HCEC 1CT (cell line): ENCODE data around the gene MRPL41.
A peak's percentile ranks its signal among the peaks of the same experiment; 100 is the strongest.
"Not testable (repeated sequence)": the region's sequence is repeated elsewhere in the genome, so short reads cannot be mapped to it uniquely, and the experiment has no call there.

Experiments used
- DNase-seq: peaks from one replicate; pipeline ENCODE4 v3.0.0-alpha.2; 2017

MRPL41 gene

DNA sequence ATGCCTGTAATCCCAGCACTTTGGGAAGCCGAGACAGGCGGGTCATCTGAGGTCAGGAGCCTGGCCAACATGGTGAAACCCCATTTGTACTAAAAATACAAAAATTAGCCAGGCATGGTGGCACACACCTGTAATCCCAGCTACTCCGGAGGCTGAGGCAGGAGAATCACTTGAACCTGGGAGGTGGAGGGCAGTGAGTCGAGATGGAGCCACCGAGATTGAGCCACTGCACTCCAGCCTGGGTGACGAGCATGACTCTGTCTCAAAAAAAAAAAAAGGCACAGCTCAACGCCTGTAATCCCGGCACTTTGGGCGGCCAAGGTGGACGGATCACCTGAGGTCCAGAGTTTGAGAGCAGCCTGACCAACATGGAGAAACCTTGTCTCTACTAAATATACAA lies 2.0 kb downstream of the MRPL41 start:
- DNase-seq, result not testable (repeated sequence)

DNA sequence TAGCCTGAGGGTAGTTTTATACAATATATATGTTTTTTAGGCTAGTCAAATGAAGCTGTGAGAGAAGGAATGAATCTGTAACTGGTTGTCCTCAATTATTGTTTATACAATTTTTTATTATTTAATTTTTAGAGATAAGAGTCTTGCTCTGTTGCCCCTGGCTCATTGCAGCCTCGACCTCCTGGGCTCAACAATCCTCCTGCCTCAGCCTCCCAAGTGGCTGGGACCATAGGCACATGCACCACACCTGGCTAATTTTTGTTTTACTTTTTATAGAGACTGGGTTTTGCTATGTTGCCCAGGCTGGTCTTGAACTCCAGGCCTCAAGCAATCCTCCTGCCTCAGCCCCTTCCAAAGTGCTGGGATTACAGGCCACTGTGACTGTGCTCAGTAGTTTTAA lies 2.7 kb downstream of the MRPL41 start:
- no peak for DNase-seq

DNA sequence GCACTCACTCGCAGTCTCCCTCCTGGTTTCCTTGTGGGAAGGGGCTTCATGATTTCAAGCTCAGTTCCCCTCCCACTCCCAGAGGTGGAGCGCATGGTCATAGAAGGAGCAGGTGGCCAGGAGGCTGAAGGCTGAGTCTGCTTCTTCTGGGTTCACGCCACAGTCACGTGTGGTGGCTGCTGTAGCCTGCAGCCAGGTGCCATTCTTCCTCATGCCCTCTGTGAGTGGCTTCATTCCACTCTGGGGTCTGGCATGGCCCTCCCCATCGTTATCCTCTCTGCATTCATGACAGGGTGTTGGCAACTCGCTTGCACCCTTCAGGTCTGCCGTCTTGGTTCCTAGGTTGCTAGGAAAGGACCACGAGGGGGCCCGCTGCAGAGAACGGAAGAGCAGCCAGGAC lies 3.5 kb downstream of the MRPL41 start:
- DNase-seq, result no peak

GRCh38 chr9:137556069-137556838 lies 4.6 kb downstream of the MRPL41 start:
- no peak for DNase-seq

GRCh38 chr9:137558127-137558526 lies 6.4 kb downstream of the MRPL41 start:
- no peak for DNase-seq

DNA sequence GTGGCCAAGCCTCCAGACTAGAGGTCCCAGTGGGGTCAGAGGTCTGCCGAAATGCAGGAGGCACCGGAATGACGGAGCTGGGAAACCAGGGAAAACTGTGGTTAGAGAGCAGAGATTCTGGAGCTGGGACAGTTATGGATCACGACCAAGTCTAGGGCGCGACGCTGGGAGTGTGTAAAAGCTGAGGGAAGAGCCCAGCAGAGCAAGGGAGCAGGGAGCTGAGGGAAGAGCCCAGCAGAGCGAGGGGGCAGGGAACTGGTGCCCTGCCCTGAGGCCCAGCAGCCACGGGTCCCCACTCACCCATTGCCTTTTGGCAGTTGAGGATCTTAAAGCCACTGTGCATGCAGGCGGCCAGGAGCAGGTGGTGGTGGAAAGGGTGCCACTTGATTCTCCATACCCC lies 12.5 kb downstream of the MRPL41 start:
- no peak for DNase-seq

DNA sequence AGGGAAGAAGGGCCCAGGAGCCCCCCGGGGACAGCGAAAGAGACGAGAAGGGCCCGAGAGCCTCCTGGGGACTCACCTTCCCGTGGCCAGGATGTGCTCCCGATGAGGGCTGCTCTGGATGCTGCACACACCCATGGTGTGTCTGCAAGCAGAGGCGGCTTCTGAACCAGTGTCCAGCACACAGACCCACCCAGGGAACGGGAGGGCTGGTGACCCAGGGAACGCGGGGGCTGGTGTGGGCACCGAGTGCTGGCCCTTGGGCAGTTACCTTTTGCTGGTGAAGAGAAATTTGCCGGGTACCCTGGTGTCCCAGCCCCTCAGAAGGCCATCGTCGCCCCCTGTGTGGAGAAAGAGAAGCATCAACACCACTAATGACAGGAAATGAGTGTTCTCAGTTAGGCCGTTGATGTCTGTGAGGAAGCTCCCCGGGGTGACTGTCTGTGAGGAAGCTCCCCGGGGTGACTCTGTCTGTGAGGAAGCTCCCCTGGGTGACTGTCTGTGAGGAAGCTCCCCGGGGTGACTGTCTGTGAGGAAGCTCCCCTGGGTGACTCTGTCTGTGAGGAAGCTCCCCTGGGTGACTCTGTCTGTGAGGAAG lies 13.2 kb downstream of the MRPL41 start:
- no peak for DNase-seq

DNA sequence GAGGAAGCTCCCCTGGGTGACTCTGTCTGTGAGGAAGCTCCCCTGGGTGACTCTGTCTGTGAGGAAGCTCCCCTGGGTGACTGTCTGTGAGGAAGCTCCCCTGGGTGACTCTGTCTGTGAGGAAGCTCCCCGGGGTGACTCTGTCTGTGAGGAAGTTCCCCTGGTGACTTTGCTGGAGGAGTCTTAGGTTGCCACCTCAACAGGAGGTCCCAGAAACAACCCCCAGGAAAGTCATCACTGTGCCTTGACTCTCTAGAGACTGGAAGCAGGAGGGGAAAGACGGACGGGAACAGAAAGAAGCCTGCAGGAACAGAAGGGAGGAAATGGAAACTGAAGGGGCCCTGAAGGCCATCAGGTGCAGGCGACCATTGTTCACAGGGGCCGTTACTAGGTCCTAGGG lies 16.8 kb downstream of the MRPL41 start:
- not testable (repeated sequence) for DNase-seq

GRCh38 chr9:137569609-137570203 lies 18.0 kb downstream of the MRPL41 start:
- DNase-seq, result no peak

- no peak for DNase-seq
Measured at GRCh38 chr9:137570566-137570965, 18.9 kb downstream of the MRPL41 start.

DNA sequence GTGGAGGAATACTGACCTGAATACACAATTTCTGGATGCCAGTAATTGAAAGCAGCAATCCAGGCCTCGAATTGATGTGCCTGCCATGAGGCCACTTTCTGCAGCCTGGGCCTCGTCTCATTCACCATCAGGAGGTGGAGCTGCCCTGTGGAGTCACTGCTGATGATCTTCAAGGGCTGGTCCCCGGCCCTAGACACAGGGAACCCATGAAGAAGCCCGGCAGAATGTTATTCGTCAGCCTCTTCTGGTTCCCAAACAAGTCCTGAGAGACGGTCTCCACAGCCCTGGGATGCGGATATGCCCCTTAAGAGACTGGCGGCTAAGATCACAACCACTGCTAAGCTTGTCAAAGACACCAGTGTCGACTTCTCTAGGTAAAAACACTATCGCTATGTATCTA lies 22.5 kb downstream of the MRPL41 start:
- no peak for DNase-seq

DNA sequence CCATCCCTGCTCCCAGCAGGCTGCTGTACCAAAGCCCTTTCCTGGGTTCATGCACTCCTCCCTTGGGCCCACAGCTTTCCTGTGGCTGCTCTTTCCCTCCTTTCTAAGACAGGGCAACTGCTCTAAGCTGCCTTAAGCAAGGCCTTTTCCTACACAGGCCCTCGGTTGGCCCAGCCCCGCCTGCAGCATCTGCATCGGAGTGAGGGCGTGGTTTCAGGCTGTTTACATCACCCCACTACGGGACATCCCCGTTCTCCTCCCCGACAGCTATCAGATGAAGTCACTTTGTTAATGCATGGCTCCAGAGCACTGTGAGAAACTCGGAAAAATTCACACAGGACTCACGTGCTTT lies 23.7 kb downstream of the MRPL41 start:
- DNase-seq, result no peak

GRCh38 chr9:137575716-137576411 lies 24.2 kb downstream of the MRPL41 start:
- no peak for DNase-seq

DNA sequence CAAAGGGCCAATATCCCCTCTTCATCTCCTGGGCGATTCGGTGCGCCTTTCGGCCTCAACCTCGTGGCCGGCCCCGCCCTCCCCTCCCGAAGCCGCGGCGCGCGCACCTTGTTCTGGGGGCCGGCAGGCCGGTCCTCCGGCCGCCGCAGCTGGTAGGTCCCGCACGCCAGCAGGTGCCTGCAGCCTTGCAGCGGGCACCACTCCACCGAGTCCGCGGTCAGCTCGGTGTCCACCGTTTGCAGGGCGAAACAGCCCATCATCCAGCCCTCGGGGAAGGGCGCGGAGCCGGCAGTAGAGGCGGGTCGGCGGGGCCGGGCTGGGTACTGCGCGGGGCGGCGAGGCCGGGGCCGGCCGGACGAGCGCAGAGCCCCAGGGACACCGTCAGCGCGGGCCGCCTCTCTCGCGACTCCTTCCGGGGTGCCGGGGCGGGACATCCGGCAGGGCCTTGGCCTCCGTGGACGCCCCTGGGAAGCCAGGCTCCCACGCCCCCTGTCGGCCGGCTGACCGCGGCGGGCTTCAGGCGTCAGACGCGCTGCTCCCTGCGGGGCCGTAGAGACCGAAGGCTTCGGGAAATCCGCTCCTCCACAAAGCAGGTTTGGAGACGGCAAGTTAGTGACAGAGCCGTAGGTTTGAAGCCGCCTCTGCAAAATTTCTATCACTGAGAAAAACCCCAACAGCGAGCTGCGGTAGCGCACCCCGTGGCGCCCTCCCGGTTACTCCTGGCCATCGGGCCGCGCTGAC lies 27.0 kb downstream of the MRPL41 start, which contains the start of gene DPH7:
Gene DPH7, minus strand, starts transcription at position 408 of the 741 bp plus-strand sequence. Its CDS starts 148 bp downstream, at position 260.
- DNase-seq, result peak; percentile 92

- DNase-seq, result no peak
Measured at GRCh38 chr9:137579259-137579604, 27.6 kb downstream of the MRPL41 start.

DNA sequence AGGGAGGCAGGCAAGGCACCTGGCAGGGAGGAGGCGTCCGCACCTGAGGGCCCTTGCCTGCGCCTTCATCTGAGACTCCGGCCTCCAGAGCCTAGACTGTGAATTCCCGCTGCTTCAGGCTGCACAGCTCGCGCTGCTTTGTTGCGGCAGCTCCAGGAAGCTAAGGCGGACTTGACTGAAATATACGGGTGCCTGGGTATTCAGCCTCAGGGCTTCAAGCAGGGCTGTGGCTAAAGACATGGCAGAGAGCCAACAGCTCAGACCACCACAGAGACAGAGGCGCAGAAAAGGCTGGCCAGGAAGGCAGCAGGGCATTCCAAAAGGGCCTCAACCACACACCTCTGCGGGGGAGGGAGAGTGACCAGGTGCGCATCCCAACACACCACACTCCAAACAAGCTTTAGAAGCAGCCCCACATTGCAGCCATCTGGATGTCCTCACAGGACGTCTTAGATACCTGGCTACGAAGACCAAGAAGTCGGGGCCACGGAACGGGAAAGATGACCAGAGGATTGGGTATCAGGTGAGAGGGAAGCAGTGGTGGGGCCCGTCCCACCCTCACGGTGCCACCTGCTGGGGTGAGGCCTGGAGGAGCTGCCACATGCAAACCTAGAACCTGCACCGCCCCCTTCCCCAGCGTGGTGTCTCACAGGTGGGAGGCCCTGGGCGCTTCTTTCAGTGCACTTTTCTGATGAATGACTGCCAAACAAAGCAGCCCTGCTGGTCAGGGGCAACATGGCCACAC lies 28.7 kb downstream of the MRPL41 start:
- no peak for DNase-seq

GRCh38 chr9:137580954-137581322 lies 29.3 kb downstream of the MRPL41 start:
- no peak for DNase-seq

DNA sequence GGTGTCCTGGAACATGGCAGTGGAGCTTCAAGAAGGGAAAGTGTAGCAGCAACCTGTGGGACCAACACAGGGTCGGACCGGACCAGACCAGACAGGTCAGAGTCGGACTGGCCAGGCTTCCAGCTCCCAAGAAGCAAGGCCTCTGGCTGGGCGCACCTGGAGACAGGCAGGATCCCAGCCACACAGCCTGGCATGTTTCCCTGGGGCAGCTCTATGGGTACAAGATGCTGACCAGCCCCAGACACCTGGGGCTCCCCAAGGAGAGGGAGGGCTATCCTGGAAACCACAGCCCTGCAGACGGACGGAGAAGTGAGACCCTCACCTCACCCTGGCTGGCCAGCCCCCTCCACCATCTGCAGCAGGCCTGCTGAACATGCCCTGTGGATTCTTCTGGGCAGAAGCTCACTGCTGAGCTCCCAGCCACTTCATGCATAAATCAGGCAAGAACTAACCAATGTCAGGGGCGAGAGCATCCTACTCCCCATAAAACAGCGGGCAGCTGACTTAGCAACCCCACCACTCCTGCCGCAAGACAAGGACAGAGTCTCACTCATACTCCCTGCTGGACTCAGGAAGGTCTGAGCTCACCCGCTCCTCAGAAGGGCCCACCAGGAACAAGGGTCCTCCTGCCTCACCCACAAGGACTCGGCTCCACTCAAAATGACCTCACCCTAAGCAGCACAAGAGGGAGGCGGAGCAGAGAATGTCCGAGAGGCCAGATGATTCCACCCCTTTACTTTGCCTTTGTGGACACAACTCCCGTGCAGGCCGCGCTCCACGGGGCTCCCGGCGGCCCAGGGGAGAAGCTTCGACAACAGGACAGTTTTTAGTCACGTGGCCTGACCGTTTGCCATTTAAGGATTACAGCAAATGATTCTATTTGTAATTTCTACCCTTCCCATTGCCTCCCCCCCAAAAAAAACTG lies 29.9 kb downstream of the MRPL41 start:
- no peak for DNase-seq

- DNase-seq, result no peak
Measured at GRCh38 chr9:137582286-137582860, 30.7 kb downstream of the MRPL41 start.

DNA sequence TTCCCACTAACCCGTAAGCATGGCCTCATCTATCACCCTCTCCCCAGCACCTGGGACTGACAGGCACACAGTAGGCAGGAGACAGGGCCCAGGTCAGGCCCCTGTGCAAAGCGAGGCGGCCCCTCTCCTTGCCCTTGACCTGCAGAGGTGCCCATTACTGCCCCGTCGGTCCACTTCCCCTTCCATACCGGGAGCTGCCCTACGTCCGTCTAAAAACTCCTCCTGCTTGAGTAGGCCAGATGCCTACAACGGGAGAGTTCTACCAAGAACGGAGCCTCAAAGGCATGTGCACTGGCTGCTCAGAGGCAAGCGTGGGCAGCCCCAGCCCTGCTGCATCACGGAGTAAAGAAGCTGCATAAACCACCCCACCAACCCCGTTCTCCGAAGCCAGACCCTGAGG lies 31.7 kb downstream of the MRPL41 start:
- no peak for DNase-seq

DNA sequence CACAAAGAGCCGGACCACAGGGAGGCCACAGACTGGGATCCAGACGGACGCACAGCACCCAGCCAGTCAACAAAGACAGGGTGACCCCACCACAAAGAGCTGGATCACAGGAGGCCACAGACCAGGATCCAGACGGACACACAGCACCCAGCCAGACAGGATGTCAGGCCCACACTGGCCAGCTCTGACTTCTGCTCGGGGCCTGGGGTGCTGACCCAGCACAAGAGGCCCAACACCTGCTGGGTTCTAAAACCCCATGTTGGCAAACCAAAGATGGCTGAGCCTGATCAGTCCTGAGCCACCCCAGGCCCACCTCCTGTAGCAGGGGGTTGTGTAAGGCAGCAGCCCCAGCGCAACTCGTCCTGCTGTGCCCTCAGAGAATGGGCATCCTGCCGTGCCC lies 32.3 kb downstream of the MRPL41 start:
- DNase-seq, result no peak
